Fibroblast of villous mesenchyme (primary cell): Measurements from ENCODE around the gene POPDC3. TPM values are rescaled to one million over a fixed set of nuclear protein-coding genes. Genes with fewer than 3 reads are reported as not detected.

Experiments
- DNase-seq: peaks from one replicate; pipeline ENCODE4 v3.0.0-alpha.2; 2010; ENCODE audit warnings: low read depth
- H3K4me3 ChIP-seq: 2 replicates; pipeline ENCODE4 v1.5.1; 2011; ENCODE audit warnings: low read depth, mild to moderate bottlenecking, low read length
- CTCF ChIP-seq: IDR thresholded peaks from 2 replicates; pipeline ENCODE4 v1.5.1; 2012; ENCODE audit warnings: low read depth, mild to moderate bottlenecking, low read length; ENCODE audit not compliant: insufficient read depth
- total RNA-seq: library from RNA; depleted of rRNA; stranded (reverse); fragments of >200 nt; gene quantifications from 2 replicates; pipeline ENCODE4 v1.2.3, GENCODE V29; 2012

The POPDC3 gene
- total RNA-seq, 1 donor = 19.4 TPM

GRCh38 chr6:105137388-105137787, 42.4 kb downstream of the POPDC3 start:
- H3K4me3 ChIP-seq = peak overlapping the region; percentile 75
- peak; percentile 10 for DNase-seq
- no peak for TF ChIP-seq CTCF

- H3K4me3 ChIP-seq = peak overlapping the region; percentile 75
- no peak for TF ChIP-seq CTCF
- peak; percentile 51 for DNase-seq
Observed at GRCh38 chr6:105136431-105137350, 43.1 kb downstream of the POPDC3 start.

- peak overlapping the region; percentile 75 for H3K4me3 ChIP-seq
- TF ChIP-seq CTCF = peak; percentile 13
- DNase-seq = peak; percentile 26
Observed at GRCh38 chr6:105135907-105136430, 43.8 kb downstream of the POPDC3 start.

- no peak overlapping the region for H3K4me3 ChIP-seq
- DNase-seq = peak; percentile 16
Observed at GRCh38 chr6:105135056-105135455, 44.8 kb downstream of the POPDC3 start.

GRCh38 chr6:105122717-105123116, 57.1 kb downstream of the POPDC3 start:
- no peak overlapping the region for H3K4me3 ChIP-seq
- TF ChIP-seq CTCF = no peak

More at GRCh38 chr6:105135056-105135455, 44.8 kb downstream of the POPDC3 start:
- TF ChIP-seq CTCF = no peak

GRCh38 chr6:105121981-105122380, 57.8 kb downstream of the POPDC3 start:
- no peak for TF ChIP-seq CTCF
- no peak overlapping the region for H3K4me3 ChIP-seq
- DNase-seq = peak; percentile 5

More at GRCh38 chr6:105122717-105123116, 57.1 kb downstream of the POPDC3 start:
- peak; percentile 2 for DNase-seq

- no peak for TF ChIP-seq CTCF
- no peak for DNase-seq
- H3K4me3 ChIP-seq = no peak overlapping the region
Observed at GRCh38 chr6:105120570-105120969, 59.2 kb downstream of the POPDC3 start.
